Adrenal gland (tissue), 5 donors: ENCODE data around the gene RAB11FIP5.
A peak's percentile ranks its signal among the peaks of the same experiment; 100 is the strongest.

ENCODE experiments used
- POLR2A ChIP-seq, 2 donors: fragments of 450-650 bp; IDR thresholded peaks; one replicate each; pipeline ENCODE4 v1.6.1; 2017; ENCODE audit warnings: antibody characterized with exemption in 2 of 2, mild to moderate bottlenecking in 2 of 2, moderate library complexity in 1 of 2
- TF ChIP-seq, protein P1 (sequence below), 6 experiments: fragments of 450-650 bp in 4 of 6; fragments of 200-600 bp in 2 of 6; sonication (generic) in 1 of 6; IDR thresholded peaks; 1 replicate in 5 of 6; 2 replicates in 1 of 6; pipeline versions ENCODE4 v1.5.1 to v1.8.0; 2016 to 2021; ENCODE audit warnings: antibody characterized with exemption in 6 of 6, mild to moderate bottlenecking in 2 of 6, moderate library complexity in 1 of 6
- donor health status: DM: no; HTN: no; CAD: no.

DNA sequence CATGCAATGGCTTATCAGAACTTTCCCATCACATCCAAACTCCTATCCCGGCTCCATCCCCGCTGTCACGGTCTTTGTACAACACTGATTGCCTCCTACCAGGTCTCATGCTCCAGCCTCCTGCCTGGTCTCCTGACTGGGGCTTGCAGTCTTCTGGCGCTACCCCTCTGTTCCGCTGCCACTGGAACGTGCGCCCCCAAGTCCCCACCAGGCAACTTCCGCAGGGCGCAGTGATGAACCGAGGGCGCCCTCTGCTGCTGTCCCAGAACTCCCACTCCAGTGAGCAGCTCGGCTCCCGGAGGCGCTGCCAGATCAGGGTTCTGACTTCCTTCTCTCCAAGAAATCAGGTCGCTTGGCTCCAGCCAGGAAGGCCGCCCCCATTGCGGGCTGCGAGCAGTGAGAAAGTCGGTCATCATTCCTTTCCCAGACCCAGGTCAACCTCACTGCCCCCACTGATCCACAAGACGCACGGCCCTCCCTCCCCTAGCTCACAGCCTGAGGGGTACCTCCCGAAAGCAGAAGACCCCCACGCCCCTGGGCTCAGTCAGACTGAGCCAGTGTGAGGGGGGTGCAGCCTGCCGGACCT, 43.9 kb upstream of the RAB11FIP5 start:
- TF ChIP-seq, protein P1, sequence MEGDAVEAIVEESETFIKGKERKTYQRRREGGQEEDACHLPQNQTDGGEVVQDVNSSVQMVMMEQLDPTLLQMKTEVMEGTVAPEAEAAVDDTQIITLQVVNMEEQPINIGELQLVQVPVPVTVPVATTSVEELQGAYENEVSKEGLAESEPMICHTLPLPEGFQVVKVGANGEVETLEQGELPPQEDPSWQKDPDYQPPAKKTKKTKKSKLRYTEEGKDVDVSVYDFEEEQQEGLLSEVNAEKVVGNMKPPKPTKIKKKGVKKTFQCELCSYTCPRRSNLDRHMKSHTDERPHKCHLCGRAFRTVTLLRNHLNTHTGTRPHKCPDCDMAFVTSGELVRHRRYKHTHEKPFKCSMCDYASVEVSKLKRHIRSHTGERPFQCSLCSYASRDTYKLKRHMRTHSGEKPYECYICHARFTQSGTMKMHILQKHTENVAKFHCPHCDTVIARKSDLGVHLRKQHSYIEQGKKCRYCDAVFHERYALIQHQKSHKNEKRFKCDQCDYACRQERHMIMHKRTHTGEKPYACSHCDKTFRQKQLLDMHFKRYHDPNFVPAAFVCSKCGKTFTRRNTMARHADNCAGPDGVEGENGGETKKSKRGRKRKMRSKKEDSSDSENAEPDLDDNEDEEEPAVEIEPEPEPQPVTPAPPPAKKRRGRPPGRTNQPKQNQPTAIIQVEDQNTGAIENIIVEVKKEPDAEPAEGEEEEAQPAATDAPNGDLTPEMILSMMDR (IDR thresholded peaks at IDR 0.05) = peak; percentile 57 to 81 (median 74)
- no peak for TF ChIP-seq POLR2A (IDR thresholded peaks at IDR 0.05)
